H1 (cell line): ENCODE results near the gene RENBP.

ENCODE experiments used
- CREB1 ChIP-seq: IDR thresholded peaks from 2 replicates; pipeline ENCODE4 v1.6.1; 2012; ENCODE audit warnings: inconsistent platforms
- EP300 ChIP-seq, 2 experiments: IDR thresholded peaks; 1 replicate in 1 of 2; 2 replicates in 1 of 2; pipeline ENCODE4 v1.6.1; 2011 to 2012; ENCODE audit warnings: low read depth in 2 of 2, low read length in 2 of 2, mild to moderate bottlenecking in 2 of 2, borderline replicate concordance in 1 of 2, inconsistent platforms in 1 of 2, moderate library complexity in 1 of 2
- EZH2 ChIP-seq: fragments of 200-600 bp; sonication (generic); IDR thresholded peaks from 2 replicates; pipeline ENCODE4 v1.7.1; 2012; ENCODE audit warnings: low read depth, mild to moderate bottlenecking, moderate library complexity, low read length, inconsistent platforms; ENCODE audit not compliant: severe bottlenecking
- GABPA ChIP-seq: IDR thresholded peaks from 2 replicates; pipeline ENCODE4 v1.6.1; 2011; ENCODE audit warnings: mild to moderate bottlenecking, low read length, moderate library complexity, borderline replicate concordance; ENCODE audit not compliant: insufficient read depth
- GTF2F1 ChIP-seq: IDR thresholded peaks from 2 replicates; pipeline ENCODE4 v1.6.1; 2012; ENCODE audit warnings: low read depth, low read length, improper control_type of control experiment, borderline replicate concordance
- MAFK ChIP-seq: IDR thresholded peaks from 2 replicates; pipeline ENCODE4 v1.6.1; 2012; ENCODE audit warnings: low read depth, mild to moderate bottlenecking, improper control_type of control experiment, low read length
- POLR2A ChIP-seq, 2 experiments: IDR thresholded peaks; 1 replicate in 1 of 2; 2 replicates in 1 of 2; pipeline ENCODE4 v1.6.1; 2011; ENCODE audit warnings: low read depth in 2 of 2, low read length in 2 of 2, mild to moderate bottlenecking in 2 of 2; ENCODE audit errors: control extremely low read depth in 1 of 2
- POLR2AphosphoS5 ChIP-seq: IDR thresholded peaks from 2 replicates; pipeline ENCODE4 v1.6.1; 2011; ENCODE audit warnings: low read depth, low read length
- SIN3A ChIP-seq, 2 experiments: IDR thresholded peaks in 1 of 2; conservative IDR thresholded peaks in 1 of 2; 2 replicates each; pipeline ENCODE4 v1.6.1; 2011 to 2012; ENCODE audit warnings: low read length in 2 of 2, improper control_type of control experiment in 1 of 2, low read depth in 1 of 2, mild to moderate bottlenecking in 1 of 2
- SIX5 ChIP-seq: IDR thresholded peaks from 2 replicates; pipeline ENCODE4 v1.6.1; 2011; ENCODE audit warnings: mild to moderate bottlenecking, low read depth, low read length
- TBP ChIP-seq: IDR thresholded peaks from 2 replicates; pipeline ENCODE4 v1.6.1; 2011; ENCODE audit warnings: low read depth, low read length, improper control_type of control experiment
- TF ChIP-seq, protein P1 (sequence below): IDR thresholded peaks from 2 replicates; pipeline ENCODE4 v1.6.1; 2011; ENCODE audit warnings: low read length, improper control_type of control experiment
- TF ChIP-seq, protein P2 (sequence below), 3 experiments: IDR thresholded peaks; 1 replicate in 2 of 3; 2 replicates in 1 of 3; pipeline versions ENCODE4 v1.5.1 to v1.6.1; 2011; ENCODE audit warnings: low read length in 3 of 3, mild to moderate bottlenecking in 3 of 3, inconsistent platforms in 2 of 3, low read depth in 1 of 3, moderate library complexity in 1 of 3; ENCODE audit not compliant: insufficient read depth in 1 of 3; ENCODE audit errors: control extremely low read depth in 1 of 3
- TF ChIP-seq, protein P3 (sequence below): IDR thresholded peaks from 2 replicates; pipeline ENCODE4 v1.6.1; 2012; ENCODE audit warnings: inconsistent platforms

DNA sequence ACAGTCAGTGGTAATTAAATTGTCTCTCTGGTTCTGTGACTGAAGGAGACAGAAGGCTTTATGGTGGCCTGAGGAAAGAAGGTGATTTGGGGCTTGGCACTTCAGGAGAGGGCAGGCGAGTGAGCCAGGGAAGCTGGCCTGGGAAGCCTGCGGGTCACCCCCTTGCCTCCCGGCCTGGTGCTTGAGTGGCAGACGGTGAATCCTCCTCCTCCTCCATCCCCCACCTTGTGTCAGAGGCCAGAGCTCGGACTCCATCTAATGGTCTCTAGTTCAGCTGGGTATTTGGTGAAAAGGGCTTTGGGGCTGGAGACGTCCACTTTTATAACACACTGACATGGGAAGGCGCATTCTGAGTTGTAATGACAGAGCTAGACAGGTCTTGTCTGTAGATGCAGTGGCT is 36.8 kb upstream of the RENBP start:
- TF ChIP-seq POLR2A (IDR thresholded peaks at IDR 0.05; ENCODE audit: control extremely low read depth in 1 of 2, low read depth in 2 of 2, low read length in 2 of 2) = no peak
- no peak for TF ChIP-seq POLR2AphosphoS5
- TF ChIP-seq EZH2 = no peak
- TF ChIP-seq GTF2F1 = no peak
- TF ChIP-seq EP300 (IDR thresholded peaks at IDR 0.05; ENCODE audit: borderline replicate concordance in 1 of 2, low read depth in 2 of 2, low read length in 2 of 2) = no peak
- TF ChIP-seq GABPA = no peak
- TF ChIP-seq, protein P1, sequence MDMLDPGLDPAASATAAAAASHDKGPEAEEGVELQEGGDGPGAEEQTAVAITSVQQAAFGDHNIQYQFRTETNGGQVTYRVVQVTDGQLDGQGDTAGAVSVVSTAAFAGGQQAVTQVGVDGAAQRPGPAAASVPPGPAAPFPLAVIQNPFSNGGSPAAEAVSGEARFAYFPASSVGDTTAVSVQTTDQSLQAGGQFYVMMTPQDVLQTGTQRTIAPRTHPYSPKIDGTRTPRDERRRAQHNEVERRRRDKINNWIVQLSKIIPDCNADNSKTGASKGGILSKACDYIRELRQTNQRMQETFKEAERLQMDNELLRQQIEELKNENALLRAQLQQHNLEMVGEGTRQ = no peak
- TF ChIP-seq MAFK = no peak
- TF ChIP-seq, protein P2, sequence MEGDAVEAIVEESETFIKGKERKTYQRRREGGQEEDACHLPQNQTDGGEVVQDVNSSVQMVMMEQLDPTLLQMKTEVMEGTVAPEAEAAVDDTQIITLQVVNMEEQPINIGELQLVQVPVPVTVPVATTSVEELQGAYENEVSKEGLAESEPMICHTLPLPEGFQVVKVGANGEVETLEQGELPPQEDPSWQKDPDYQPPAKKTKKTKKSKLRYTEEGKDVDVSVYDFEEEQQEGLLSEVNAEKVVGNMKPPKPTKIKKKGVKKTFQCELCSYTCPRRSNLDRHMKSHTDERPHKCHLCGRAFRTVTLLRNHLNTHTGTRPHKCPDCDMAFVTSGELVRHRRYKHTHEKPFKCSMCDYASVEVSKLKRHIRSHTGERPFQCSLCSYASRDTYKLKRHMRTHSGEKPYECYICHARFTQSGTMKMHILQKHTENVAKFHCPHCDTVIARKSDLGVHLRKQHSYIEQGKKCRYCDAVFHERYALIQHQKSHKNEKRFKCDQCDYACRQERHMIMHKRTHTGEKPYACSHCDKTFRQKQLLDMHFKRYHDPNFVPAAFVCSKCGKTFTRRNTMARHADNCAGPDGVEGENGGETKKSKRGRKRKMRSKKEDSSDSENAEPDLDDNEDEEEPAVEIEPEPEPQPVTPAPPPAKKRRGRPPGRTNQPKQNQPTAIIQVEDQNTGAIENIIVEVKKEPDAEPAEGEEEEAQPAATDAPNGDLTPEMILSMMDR (IDR thresholded peaks at IDR 0.05; ENCODE audit: control extremely low read depth in 1 of 3, insufficient read depth in 1 of 3, low read depth in 1 of 3, low read length in 3 of 3) = no peak
- no peak for TF ChIP-seq TBP
- TF ChIP-seq SIX5 = no peak
- no peak for TF ChIP-seq SIN3A (conservative IDR thresholded peaks at IDR 0.05 in 1 of 2, IDR thresholded peaks at IDR 0.05 in 1 of 2; ENCODE audit: low read depth in 1 of 2, low read length in 2 of 2)
- TF ChIP-seq CREB1 = no peak
- TF ChIP-seq, protein P3, sequence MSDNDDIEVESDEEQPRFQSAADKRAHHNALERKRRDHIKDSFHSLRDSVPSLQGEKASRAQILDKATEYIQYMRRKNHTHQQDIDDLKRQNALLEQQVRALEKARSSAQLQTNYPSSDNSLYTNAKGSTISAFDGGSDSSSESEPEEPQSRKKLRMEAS = no peak
